Bronchial epithelial cell (primary cell): ENCODE results near the gene MAGEB3. TPM values are rescaled to one million over a fixed set of nuclear protein-coding genes. Genes with fewer than 3 reads are reported as not detected.

ENCODE experiments used
- DNase-seq: peaks from one replicate; pipeline ENCODE4 v3.0.0-alpha.2; 2010; ENCODE audit warnings: low read depth
- FAIRE-seq: peaks from 2 replicates; lab custom pipeline; 2011; peaks lifted over from hg19 to GRCh38; lab: Jason Lieb, UNC
- H3K27me3 ChIP-seq: 2 replicates; pipeline ENCODE4 v1.5.1; 2011; ENCODE audit warnings: low read length; ENCODE audit not compliant: control insufficient read depth, insufficient read depth
- H3K36me3 ChIP-seq: 2 replicates; pipeline ENCODE4 v1.5.1; 2011; ENCODE audit warnings: low read length; ENCODE audit not compliant: control insufficient read depth, insufficient read depth
- H3K4me3 ChIP-seq: 2 replicates; pipeline ENCODE4 v1.5.1; 2011; ENCODE audit warnings: mild to moderate bottlenecking, low read depth, low read length, control low read depth
- CTCF ChIP-seq: IDR thresholded peaks from 2 replicates; pipeline ENCODE4 v1.5.1; 2011; ENCODE audit warnings: mild to moderate bottlenecking, moderate library complexity, low read length, control low read depth, inconsistent platforms; ENCODE audit not compliant: insufficient read depth, severe bottlenecking
- total RNA-seq: library from RNA; depleted of rRNA; stranded (reverse); fragments of >200 nt; gene quantifications from 2 replicates; pipeline ENCODE4 v1.2.1, GENCODE V29; 2014

The MAGEB3 gene
- total RNA-seq, 1 donor from 2014 or later = not detected

GRCh38 chrX:30212172-30212571 is 18.3 kb upstream of the MAGEB3 start:
- Histone ChIP-seq H3K36me3 (no peaks in the 10 kb centered on the region), H3K4me3 (no peak overlapping the region)
- FAIRE-seq = no peak

GRCh38 chrX:30215357-30215843 is 15.1 kb upstream of the MAGEB3 start, which contains the start of gene MAGEB2:
Gene MAGEB2, plus strand, starts transcription at chrX:30215563. Its CDS starts 3,018 bp downstream, at chrX:30218581.
- Histone ChIP-seq H3K27me3 (no peaks in the 10 kb centered on the region), H3K36me3 (no peaks in the 10 kb centered on the region), H3K4me3 (no peak within 1 kb of the TSS)
- DNase-seq = no peak
- no peak for FAIRE-seq
- no peak for TF ChIP-seq CTCF

More at GRCh38 chrX:30212172-30212571, 18.3 kb upstream of the MAGEB3 start:
- no peaks in the 10 kb centered on the region for H3K27me3 ChIP-seq
- no peak for DNase-seq
- TF ChIP-seq CTCF = no peak

GRCh38 chrX:30217465-30217864 is 13.0 kb upstream of the MAGEB3 start:
- H3K27me3 ChIP-seq = no peaks in the 10 kb centered on the region
- TF ChIP-seq CTCF = no peak
- no peak overlapping the region for H3K4me3 ChIP-seq
- FAIRE-seq (peak; percentile 23), DNase-seq (no peak)
- H3K36me3 ChIP-seq = no peaks in the 10 kb centered on the region

GRCh38 chrX:30219372-30219771 is 11.1 kb upstream of the MAGEB3 start:
- Histone ChIP-seq H3K27me3 (no peaks in the 10 kb centered on the region), H3K4me3 (no peak overlapping the region), H3K36me3 (no peaks in the 10 kb centered on the region)
- FAIRE-seq (no peak), DNase-seq (no peak)
- TF ChIP-seq CTCF = no peak

GRCh38 chrX:30220661-30221060 is 9.8 kb upstream of the MAGEB3 start:
- Histone ChIP-seq H3K27me3 (no peaks in the 10 kb centered on the region), H3K36me3 (no peaks in the 10 kb centered on the region), H3K4me3 (no peak overlapping the region)
- no peak for FAIRE-seq
- DNase-seq = no peak
- no peak for TF ChIP-seq CTCF

- H3K36me3 ChIP-seq = no peaks in the 10 kb centered on the region
- FAIRE-seq (no peak), DNase-seq (no peak)
- no peaks in the 10 kb centered on the region for H3K27me3 ChIP-seq
- TF ChIP-seq CTCF = no peak
- H3K4me3 ChIP-seq = no peak overlapping the region
Observed at GRCh38 chrX:30224536-30224935, 5.9 kb upstream of the MAGEB3 start.
